GM12875 (cell line): ENCODE measurements around the gene PPP1R11.
"Not testable (repeated sequence)": the region's sequence is repeated elsewhere in the genome, so short reads cannot be mapped to it uniquely, and the experiment has no call there.

ENCODE experiments used
- H3K4me3 ChIP-seq: one replicate; pipeline ENCODE4 v1.5.1; 2011; ENCODE audit warnings: low read depth, low read length, control low read depth
- TF ChIP-seq, protein P1 (sequence below): IDR thresholded peaks from 2 replicates; pipeline ENCODE4 v1.5.1; 2011; ENCODE audit warnings: low read depth, mild to moderate bottlenecking, control low read depth, inconsistent platforms, low read length, moderate library complexity, borderline replicate concordance; ENCODE audit not compliant: insufficient read depth

PPP1R11 gene, protein sequence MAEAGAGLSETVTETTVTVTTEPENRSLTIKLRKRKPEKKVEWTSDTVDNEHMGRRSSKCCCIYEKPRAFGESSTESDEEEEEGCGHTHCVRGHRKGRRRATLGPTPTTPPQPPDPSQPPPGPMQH

DNA sequence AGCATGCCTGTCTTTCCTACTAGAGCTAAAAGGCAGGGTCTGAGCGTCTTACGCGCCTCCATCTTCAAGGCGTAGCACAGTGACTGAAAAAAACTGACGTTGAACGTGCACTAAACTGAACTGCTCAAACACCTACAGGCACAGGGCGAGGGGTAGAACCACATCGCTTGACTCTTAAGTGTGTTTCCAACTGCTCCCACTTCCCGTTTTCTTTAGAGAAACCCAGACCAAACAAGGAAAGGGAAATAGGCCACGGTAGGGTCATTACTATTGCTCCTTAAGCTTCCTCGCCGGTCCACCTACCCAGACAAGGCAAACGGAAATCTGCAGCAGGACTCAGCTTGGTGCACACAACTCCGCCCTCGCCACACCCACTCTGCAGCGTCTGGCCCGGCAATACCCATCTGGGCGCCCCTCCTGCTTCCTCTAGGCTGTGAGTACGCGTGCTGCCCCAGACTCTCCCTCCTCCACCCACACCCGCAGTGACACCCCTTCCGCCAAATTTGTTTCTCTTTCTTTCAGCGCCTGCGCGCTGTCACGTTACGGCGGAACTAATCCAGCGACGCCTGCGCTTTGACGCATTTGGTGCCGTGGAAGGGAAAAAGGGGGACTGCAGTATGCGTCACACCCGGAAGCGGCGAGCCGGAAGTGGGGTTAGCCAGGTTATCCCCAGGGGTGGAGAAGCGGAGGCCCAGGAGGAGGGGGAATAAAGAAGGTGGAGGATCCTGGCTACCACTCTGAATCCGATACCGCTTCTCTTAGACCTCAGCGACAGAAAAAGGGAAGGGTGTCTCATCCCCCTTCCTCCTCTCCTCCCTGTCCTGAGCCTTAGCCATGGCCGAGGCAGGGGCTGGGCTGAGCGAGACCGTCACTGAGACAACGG, at the start of gene PPP1R11:
Gene PPP1R11, plus strand, starts transcription at position 622 of the 883 bp plus-strand sequence. Its CDS starts 213 bp downstream, at position 835.
- TF ChIP-seq, protein P1, sequence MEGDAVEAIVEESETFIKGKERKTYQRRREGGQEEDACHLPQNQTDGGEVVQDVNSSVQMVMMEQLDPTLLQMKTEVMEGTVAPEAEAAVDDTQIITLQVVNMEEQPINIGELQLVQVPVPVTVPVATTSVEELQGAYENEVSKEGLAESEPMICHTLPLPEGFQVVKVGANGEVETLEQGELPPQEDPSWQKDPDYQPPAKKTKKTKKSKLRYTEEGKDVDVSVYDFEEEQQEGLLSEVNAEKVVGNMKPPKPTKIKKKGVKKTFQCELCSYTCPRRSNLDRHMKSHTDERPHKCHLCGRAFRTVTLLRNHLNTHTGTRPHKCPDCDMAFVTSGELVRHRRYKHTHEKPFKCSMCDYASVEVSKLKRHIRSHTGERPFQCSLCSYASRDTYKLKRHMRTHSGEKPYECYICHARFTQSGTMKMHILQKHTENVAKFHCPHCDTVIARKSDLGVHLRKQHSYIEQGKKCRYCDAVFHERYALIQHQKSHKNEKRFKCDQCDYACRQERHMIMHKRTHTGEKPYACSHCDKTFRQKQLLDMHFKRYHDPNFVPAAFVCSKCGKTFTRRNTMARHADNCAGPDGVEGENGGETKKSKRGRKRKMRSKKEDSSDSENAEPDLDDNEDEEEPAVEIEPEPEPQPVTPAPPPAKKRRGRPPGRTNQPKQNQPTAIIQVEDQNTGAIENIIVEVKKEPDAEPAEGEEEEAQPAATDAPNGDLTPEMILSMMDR, result no peak

DNA sequence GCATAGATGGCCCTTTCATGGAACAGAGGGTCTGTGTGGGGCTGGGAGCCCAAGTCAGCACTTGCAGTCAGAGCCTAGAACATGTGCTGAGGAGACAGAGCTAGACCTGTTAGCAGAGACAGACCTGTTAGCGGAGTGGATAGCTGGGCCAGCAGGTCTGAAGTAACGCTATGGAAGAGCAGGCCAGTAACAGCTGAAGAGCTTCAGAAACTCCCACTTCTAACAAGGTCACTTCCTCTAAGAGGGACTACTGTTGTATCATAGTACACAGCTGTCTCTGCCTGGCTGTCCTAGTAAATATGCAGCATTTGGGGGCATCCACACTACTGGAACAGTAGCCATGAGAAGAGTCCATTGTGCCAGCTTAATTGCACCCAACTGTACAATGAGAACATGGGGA, 47.2 kb upstream of the PPP1R11 start:
- TF ChIP-seq, protein P1, result no peak
- no peak overlapping the region for H3K4me3 ChIP-seq

More for the DNA sequence above, at the start of gene PPP1R11:
- peak within 1 kb of the TSS; percentile 60 for H3K4me3 ChIP-seq

DNA sequence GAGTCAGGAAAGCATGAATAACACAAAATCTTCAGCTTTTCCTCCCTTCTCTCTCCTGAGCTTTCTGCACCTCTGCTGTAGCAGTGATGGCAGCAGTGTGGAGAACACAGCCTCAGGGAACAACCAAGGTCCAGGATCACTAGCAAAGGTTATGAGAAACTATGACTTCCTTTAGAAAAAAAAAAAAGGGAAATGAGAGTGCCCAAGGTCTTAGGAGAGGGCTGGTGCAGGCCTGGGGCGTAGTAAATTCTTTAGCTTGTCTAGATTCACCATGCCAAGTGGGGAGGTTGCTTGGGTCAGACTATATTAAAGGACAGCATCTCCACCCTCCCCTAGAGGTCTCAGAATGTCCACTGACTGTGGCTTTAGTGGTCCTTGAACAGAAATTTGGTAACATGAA, 46.4 kb upstream of the PPP1R11 start:
- TF ChIP-seq, protein P1, result no peak
- H3K4me3 ChIP-seq, result no peak overlapping the region

DNA sequence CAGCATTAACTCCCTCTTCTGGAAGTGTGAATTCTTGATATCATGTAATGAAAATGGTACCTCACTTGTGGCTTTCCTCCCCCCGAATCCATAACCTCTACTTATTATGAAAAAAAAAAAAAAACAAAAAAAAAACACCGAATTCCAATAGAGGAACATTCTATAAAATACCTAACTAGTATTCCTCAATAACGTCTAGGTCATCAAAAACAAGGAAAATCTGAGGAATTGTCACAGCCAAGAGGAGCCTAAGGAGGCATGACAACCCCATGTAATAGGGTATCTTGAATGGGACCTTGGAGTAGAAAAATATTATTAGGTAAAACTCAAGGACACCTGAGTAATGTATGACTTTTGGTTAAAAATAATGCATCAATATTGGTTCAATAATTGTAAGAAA, 44.8 kb upstream of the PPP1R11 start:
- TF ChIP-seq, protein P1, result no peak
- no peak overlapping the region for H3K4me3 ChIP-seq

DNA sequence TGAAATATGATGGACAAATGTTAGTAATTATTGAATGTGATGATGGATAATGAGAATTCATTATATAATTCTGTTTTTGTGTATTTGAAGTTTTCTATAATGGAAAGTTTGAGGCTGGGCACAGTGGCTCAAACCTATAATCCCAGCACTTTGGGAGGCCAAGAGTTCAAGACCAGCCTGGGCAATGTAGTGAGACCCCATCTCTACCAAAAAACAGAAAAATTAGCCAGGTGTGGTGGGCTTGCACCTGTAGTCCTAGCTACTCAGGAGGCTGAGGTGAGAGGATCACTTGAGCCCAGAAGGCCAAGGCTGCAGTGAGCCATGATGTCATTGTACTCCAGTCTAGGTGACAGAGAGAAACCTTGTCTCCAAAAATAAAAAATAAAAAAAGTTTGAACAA, 44.3 kb upstream of the PPP1R11 start:
- not testable (repeated sequence) for H3K4me3 ChIP-seq

DNA sequence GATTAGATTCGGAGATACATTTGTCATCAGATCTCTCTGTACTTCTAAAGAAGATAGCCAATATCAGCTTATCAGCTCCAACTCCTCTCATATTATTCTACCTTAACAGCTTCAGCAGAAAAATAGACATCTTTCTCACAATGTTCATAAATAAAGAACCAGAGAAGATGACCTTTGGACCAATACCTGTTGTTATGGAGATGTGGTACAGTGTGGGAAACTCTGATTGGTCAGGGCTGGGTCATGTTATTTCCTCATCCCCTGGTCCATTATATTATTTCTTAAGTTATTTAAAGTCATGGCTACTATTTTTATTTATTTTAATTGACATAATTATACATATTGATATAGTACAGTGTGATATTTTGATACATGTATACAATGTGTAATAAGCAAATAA, 41.8 kb upstream of the PPP1R11 start:
- H3K4me3 ChIP-seq, result no peak overlapping the region
- TF ChIP-seq, protein P1, result no peak

DNA sequence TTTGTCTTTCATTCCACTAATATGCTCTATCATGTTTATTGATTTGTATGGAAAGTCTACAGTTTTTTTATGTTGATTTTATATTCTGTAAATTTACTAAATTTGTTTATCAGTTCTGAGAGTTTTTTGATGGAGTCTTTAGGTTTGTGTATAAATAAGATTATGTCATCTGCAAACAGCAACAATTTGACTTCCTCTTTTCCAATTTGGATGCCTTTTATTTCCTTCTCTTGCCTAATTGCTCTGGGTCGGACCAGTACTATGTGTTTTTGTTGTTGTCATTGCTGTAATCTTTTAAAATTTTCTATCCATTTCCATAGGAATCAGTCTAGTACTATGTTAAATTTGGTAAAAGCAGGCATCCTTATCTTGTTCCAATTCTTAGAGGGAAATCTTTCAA, 37.4 kb upstream of the PPP1R11 start:
- no peak overlapping the region for H3K4me3 ChIP-seq
- TF ChIP-seq, protein P1, result no peak
